Mucosa of descending colon (tissue), 3 donors: Measurements from ENCODE around the gene ERF. TPM values are rescaled to one million over a fixed set of nuclear protein-coding genes. Genes with fewer than 3 reads are reported as not detected.

Experiments
- ATAC-seq: fragments of 200-7000 bp; cut with Tn5 transposase; one replicate; pipeline ENCODE4 v1.9.1; 2020; ENCODE audit warnings: mild to moderate bottlenecking, moderate library complexity
- DNase-seq, 3 donors: peaks; one replicate each; pipeline ENCODE4 v3.0.0-alpha.2; 2020
- H3K36me3 ChIP-seq: fragments of 200-600 bp; one replicate; pipeline ENCODE4 v1.8.0; 2021; ENCODE audit warnings: low read depth, mild to moderate bottlenecking
- H3K4me1 ChIP-seq: fragments of 200-600 bp; one replicate; pipeline ENCODE4 v1.8.0; 2021; ENCODE audit warnings: low read depth, mild to moderate bottlenecking
- H3K4me3 ChIP-seq: fragments of 200-600 bp; one replicate; pipeline ENCODE4 v1.8.0; 2021; ENCODE audit warnings: mild to moderate bottlenecking
- H3K9me3 ChIP-seq: fragments of 200-600 bp; one replicate; pipeline ENCODE4 v1.8.0; 2021; ENCODE audit warnings: mild to moderate bottlenecking
- intact Hi-C, 2 donors: fragments of 100-400 bp; cut with DNase I in 1 of 2; cut with micrococcal nuclease in 1 of 2; formaldehyde crosslinking; loops; one replicate each; pipeline versions ENCODE4 v1.11.0 to v1.11.1; 2022; cut with DNase I, micrococcal nuclease
- total RNA-seq, 3 donors: library from RNA; stranded (reverse); fragmentation: NEBNext Ultra II Directional in 2 of 3; extraction: Animal tissue kit (Norgen Biotek cat#: 25700) in 2 of 3; gene quantifications; one replicate each; pipeline versions ENCODE4 v1.2.1 to v1.2.4, GENCODE V29; 2021 to 2023
- TF ChIP-seq, protein P1 (sequence below): fragments of 200-600 bp; IDR thresholded peaks from one replicate; pipeline ENCODE4 v1.8.0; 2022; ENCODE audit warnings: antibody characterized with exemption, mild to moderate bottlenecking
- donor health status: DM: no; HTN: no; CAD: no; lungs with moderate emphysema.
- donor health status: DM: no; HTN: no; CAD: no.
- donor health status: DM: no; HTN: yes; CAD: no.

The ERF gene
- total RNA-seq, 3 donors from 2014 or later = 35.7 to 75.2 (median 42.0) TPM

DNA sequence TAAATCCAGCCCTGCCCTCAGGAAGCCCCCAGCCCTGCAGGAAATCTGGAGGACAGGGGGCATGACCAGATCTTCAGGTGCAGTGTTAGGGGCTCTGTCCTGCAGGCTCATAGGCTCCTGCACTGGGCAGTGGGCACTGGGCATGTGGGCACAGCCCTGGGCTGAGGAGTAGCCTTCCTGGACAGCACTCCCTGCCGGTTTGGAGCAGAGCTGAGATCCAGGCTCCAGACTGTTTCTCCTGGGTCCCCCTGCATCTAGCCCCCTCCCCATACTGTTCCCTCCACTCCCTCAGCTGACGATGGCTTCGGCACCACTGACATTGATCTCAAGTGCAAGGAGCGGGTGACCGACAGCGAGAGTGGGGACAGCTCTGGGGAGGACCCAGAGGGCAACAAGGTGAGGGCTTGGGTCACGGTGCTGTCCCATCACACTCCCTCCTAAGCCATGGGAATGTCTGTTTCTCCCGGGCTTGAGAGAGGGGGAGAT, 34.7 kb upstream of the ERF start:
- TF ChIP-seq, protein P1, sequence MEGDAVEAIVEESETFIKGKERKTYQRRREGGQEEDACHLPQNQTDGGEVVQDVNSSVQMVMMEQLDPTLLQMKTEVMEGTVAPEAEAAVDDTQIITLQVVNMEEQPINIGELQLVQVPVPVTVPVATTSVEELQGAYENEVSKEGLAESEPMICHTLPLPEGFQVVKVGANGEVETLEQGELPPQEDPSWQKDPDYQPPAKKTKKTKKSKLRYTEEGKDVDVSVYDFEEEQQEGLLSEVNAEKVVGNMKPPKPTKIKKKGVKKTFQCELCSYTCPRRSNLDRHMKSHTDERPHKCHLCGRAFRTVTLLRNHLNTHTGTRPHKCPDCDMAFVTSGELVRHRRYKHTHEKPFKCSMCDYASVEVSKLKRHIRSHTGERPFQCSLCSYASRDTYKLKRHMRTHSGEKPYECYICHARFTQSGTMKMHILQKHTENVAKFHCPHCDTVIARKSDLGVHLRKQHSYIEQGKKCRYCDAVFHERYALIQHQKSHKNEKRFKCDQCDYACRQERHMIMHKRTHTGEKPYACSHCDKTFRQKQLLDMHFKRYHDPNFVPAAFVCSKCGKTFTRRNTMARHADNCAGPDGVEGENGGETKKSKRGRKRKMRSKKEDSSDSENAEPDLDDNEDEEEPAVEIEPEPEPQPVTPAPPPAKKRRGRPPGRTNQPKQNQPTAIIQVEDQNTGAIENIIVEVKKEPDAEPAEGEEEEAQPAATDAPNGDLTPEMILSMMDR = no peak
- Histone ChIP-seq H3K36me3 (peaks cover 3% of the 10 kb centered on the region), H3K9me3 (no peaks in the 10 kb centered on the region), H3K4me1 (peaks cover 20% of the 10 kb centered on the region), H3K4me3 (no peak overlapping the region)
- ATAC-seq = no peak
- intact Hi-C loops = no loop called here
- no peak for DNase-seq

DNA sequence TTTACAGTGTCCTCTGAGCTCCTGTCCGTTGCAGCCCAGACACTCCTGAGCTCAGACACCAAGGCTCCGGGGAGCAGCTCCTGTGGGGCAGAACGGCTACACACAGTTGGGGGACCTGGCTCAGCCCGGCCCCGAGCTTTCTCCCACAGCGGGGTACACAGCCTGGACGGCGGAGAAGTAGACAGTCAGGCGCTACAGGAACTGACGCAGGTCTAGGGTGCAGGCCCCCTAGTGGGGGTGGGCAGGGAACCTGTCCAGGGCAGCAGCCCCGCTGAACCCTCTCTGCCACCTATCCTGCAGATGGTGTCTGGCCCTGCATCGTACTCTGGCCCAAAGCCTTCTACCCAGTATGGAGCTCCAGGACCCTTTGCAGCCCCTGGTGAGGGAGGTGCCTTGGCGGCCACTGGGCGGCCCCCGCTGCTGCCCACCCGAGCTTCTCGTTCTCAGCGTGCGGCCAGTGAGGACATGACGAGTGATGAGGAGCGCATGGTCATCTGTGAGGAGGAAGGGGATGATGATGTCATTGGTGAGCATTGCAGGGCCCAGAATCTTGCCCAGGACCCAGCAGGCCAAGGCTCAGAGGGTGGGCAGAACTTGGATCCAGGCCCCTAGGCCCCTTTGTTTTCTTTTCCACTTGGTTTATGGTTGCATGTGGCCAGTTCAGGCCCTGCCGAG, 34.1 kb upstream of the ERF start:
- DNase-seq = no peak
- TF ChIP-seq, protein P1 = no peak

DNA sequence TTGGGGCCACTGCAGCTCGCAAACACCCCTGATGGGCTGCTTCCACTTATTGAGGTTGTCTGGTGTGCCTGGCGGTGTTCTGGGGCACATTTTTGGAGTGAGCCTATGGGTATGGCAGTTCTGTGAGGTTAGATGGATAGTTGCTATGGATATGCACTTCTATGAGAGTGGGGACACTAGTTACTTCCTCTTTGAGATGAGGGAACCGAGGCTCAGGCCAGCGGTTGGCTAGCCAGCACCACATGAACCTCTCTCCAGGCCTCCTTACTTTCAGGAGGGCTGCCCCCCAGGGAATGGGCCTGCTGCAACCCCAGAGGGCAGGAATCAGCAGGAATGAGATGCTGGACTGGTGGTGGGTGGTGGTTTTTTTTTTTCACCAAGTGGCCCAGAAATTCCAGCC, 33.5 kb upstream of the ERF start:
- TF ChIP-seq, protein P1 = no peak
- DNase-seq (no peak), ATAC-seq (no peak)
- no peak overlapping the region for H3K4me3 ChIP-seq
- H3K9me3 ChIP-seq = no peaks in the 10 kb centered on the region
- H3K36me3 ChIP-seq = peaks cover 3% of the 10 kb centered on the region
- intact Hi-C loops = no loop called here
- H3K4me1 ChIP-seq = peaks cover 20% of the 10 kb centered on the region

More for the DNA sequence above, 34.1 kb upstream of the ERF start:
- no peak for ATAC-seq
- H3K36me3 ChIP-seq = peaks cover 3% of the 10 kb centered on the region
- peaks cover 20% of the 10 kb centered on the region for H3K4me1 ChIP-seq
- intact Hi-C loops = no loop called here
- no peaks in the 10 kb centered on the region for H3K9me3 ChIP-seq
- no peak overlapping the region for H3K4me3 ChIP-seq

DNA sequence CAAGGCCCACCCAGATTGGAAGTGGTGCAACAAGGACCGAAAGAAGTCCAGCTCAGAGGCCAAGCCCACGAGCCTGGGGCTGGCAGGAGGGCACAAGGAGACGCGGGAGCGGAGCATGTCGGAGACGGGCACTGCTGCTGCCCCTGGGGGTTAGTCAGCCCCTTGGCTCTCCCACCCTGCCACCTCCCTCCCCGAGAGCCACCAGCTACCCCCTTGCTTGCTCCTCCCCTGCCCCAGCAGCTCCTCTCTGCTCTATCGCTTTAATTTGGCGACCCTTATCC, 32.8 kb upstream of the ERF start:
- DNase-seq (no peak), ATAC-seq (no peak)
- intact Hi-C loops = no loop called here
- Histone ChIP-seq H3K9me3 (no peaks in the 10 kb centered on the region), H3K36me3 (peaks cover 3% of the 10 kb centered on the region), H3K4me3 (no peak overlapping the region), H3K4me1 (peaks cover 26% of the 10 kb centered on the region)
- TF ChIP-seq, protein P1 = no peak

DNA sequence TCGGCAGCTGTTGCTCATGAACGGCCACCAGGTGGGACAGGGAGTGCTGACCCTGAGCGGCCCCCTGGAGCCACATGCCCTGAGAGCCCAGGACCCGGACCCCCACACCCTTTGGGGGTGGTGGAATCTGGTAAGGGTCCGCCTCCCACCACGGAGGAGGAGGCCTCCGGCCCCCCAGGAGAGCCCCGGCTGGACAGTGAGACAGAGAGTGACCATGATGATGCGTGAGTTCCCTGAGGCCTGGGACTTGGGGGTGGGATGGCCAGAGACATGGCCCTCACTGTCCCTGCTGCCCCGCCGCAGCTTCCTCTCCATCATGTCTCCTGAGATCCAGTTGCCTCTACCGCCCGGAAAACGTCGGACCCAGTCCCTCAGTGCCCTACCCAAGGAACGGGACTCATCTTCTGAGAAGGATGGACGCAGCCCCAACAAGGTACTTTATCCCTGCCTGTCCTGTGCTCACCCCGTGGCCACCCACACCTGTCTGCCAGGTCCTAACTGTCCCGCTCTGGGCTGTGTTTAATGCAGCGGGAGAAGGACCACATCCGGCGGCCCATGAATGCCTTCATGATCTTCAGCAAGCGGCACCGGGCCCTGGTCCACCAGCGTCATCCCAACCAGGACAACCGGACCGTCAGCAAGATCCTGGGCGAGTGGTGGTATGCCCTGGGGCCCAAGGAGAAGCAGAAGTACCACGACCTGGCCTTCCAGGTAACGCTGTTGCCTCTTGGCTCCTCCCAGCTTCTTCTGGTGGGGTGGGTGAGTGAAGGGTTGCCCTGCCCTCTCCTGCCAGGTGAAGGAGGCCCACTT, 32.3 kb upstream of the ERF start:
- Histone ChIP-seq H3K4me1 (peaks cover 31% of the 10 kb centered on the region), H3K9me3 (no peaks in the 10 kb centered on the region), H3K36me3 (peaks cover 3% of the 10 kb centered on the region), H3K4me3 (no peak overlapping the region)
- TF ChIP-seq, protein P1 = no peak
- DNase-seq = no peak
- intact Hi-C loops = no loop called here
- ATAC-seq = no peak
